ENCODE measurements around the gene JADE2. TPM values are rescaled to one million over a fixed set of nuclear protein-coding genes. Genes with fewer than 3 reads are reported as not detected.

Gene JADE2
- total RNA-seq, 1 donor from 2014 or later: 25.2 TPM

- DNase-seq (ENCODE audit: low spot score in 2 of 2, unreplicated experiment in 2 of 2): no peak
- Mint-ChIP-seq H3K4me3 (no peak overlapping the region), H3K36me3 (peaks cover 6% of the 10 kb centered on the region), H3K27me3 (ENCODE audit: low read depth) (no peaks in the 10 kb centered on the region), H3K9me3 (no peaks in the 10 kb centered on the region), H3K27ac (no peak overlapping the region), H3K4me1 (no peaks in the 10 kb centered on the region)
- no peak for TF ChIP-seq CTCF (IDR thresholded peaks at IDR 0.05; ENCODE audit: unreplicated experiment)
Observed at GRCh38 chr5:134537297-134537696, 11.8 kb downstream of the JADE2 start.

- Mint-ChIP-seq H3K4me1 (no peaks in the 10 kb centered on the region), H3K4me3 (no peak overlapping the region), H3K9me3 (no peaks in the 10 kb centered on the region), H3K36me3 (peaks cover 6% of the 10 kb centered on the region), H3K27me3 (ENCODE audit: low read depth) (no peaks in the 10 kb centered on the region), H3K27ac (no peak overlapping the region)
- no peak for TF ChIP-seq CTCF (IDR thresholded peaks at IDR 0.05; ENCODE audit: unreplicated experiment)
- no peak for DNase-seq (ENCODE audit: low spot score in 2 of 2, unreplicated experiment in 2 of 2)
Observed at GRCh38 chr5:134538296-134538695, 12.8 kb downstream of the JADE2 start.

- H3K4me1 Mint-ChIP-seq: peaks cover under 1% of the 10 kb centered on the region
- peaks cover 6% of the 10 kb centered on the region for H3K36me3 Mint-ChIP-seq
- H3K27ac Mint-ChIP-seq: no peak overlapping the region
- H3K9me3 Mint-ChIP-seq: no peaks in the 10 kb centered on the region
- H3K27me3 Mint-ChIP-seq (ENCODE audit: low read depth): no peaks in the 10 kb centered on the region
- TF ChIP-seq CTCF (IDR thresholded peaks at IDR 0.05; ENCODE audit: unreplicated experiment): no peak
- DNase-seq (ENCODE audit: low spot score in 2 of 2, unreplicated experiment in 2 of 2): no peak
- no peak overlapping the region for H3K4me3 Mint-ChIP-seq
Observed at GRCh38 chr5:134539732-134540131, 14.3 kb downstream of the JADE2 start.

- H3K27ac Mint-ChIP-seq: no peak overlapping the region
- no peak overlapping the region for H3K4me3 Mint-ChIP-seq
- peaks cover 6% of the 10 kb centered on the region for H3K4me1 Mint-ChIP-seq
- DNase-seq (ENCODE audit: low spot score in 2 of 2, unreplicated experiment in 2 of 2): no peak
- H3K36me3 Mint-ChIP-seq: peaks cover 6% of the 10 kb centered on the region
- TF ChIP-seq CTCF (IDR thresholded peaks at IDR 0.05; ENCODE audit: unreplicated experiment): no peak
- H3K9me3 Mint-ChIP-seq: no peaks in the 10 kb centered on the region
- no peaks in the 10 kb centered on the region for H3K27me3 Mint-ChIP-seq (ENCODE audit: low read depth)
Observed at GRCh38 chr5:134540747-134541733, 15.6 kb downstream of the JADE2 start.

- Mint-ChIP-seq H3K27ac (no peak overlapping the region), H3K4me1 (peaks cover 6% of the 10 kb centered on the region), H3K9me3 (no peaks in the 10 kb centered on the region), H3K36me3 (peaks cover 6% of the 10 kb centered on the region), H3K4me3 (no peak overlapping the region), H3K27me3 (ENCODE audit: low read depth) (no peaks in the 10 kb centered on the region)
- TF ChIP-seq CTCF (IDR thresholded peaks at IDR 0.05; ENCODE audit: unreplicated experiment): no peak
- peak in 1 of 2 experiments; percentile 49 for DNase-seq (ENCODE audit: low spot score in 2 of 2, unreplicated experiment in 2 of 2)
Observed at GRCh38 chr5:134541736-134542376, 16.4 kb downstream of the JADE2 start.
